Panc1 (cell line): ENCODE measurements around the gene NME8. TPM values are rescaled to one million over a fixed set of nuclear protein-coding genes. Genes with fewer than 3 reads are reported as not detected.

ENCODE experiments used
- ATAC-seq: fragments of 200-7000 bp; cut with Tn5 transposase; 2 replicates; pipeline ENCODE4 v1.9.1; 2020; ENCODE audit warnings: mild to moderate bottlenecking, moderate library complexity
- BruUV-seq: library from RNA; stranded (reverse); fragments of 400-500 nt; replicated peaks from 2 replicates; lab custom pipeline; 2021; lab: Mats Ljungman, UMichigan
- CTCF ChIA-PET: fragments of 300-600 bp; sonication (Branson Sonifier 250); formaldehyde crosslinking; loops from one replicate; lab custom pipeline; 2022; ENCODE audit warnings: antibody characterized with exemption; lab: Charles Lee
- POLR2A ChIA-PET: fragments of 300-600 bp; sonication (Branson Sonifier 250); formaldehyde crosslinking; loops from one replicate; lab custom pipeline; 2022; ENCODE audit warnings: antibody characterized with exemption; lab: Charles Lee
- DNase-seq: peaks from one replicate; pipeline ENCODE4 v3.0.0-alpha.2; 2010; ENCODE audit warnings: low read depth, low spot score
- H3K27ac ChIP-seq: 2 replicates; pipeline ENCODE4 v1.5.1; 2011; ENCODE audit warnings: mild to moderate bottlenecking, low read length, inconsistent platforms
- H3K27me3 ChIP-seq: fragments of 200-500 bp; sonication (Bioruptor generic); 2 replicates; pipeline ENCODE4 v1.6.0; 2014; ENCODE audit warnings: low read length, inconsistent platforms; ENCODE audit not compliant: control insufficient read depth, insufficient read depth
- H3K36me3 ChIP-seq: fragments of 200-500 bp; sonication (Bioruptor generic); 2 replicates; pipeline ENCODE4 v1.5.1; 2014; ENCODE audit warnings: inconsistent platforms, mild to moderate bottlenecking, low read length, moderate library complexity; ENCODE audit not compliant: control insufficient read depth, insufficient read depth
- H3K4me1 ChIP-seq: 2 replicates; pipeline ENCODE4 v1.5.1; 2011; ENCODE audit warnings: inconsistent platforms, mild to moderate bottlenecking, low read length, moderate library complexity; ENCODE audit not compliant: control insufficient read depth, insufficient read depth
- H3K4me3 ChIP-seq, 2 experiments: 2 replicates each; pipeline ENCODE4 v1.5.1; 2011 to 2012; ENCODE audit warnings: low read depth in 2 of 2, low read length in 2 of 2, mild to moderate bottlenecking in 2 of 2, inconsistent platforms in 1 of 2, moderate library complexity in 1 of 2
- H3K9me3 ChIP-seq: fragments of 200-500 bp; sonication (Bioruptor generic); 2 replicates; pipeline ENCODE4 v1.5.1; 2014; ENCODE audit warnings: low read depth, mild to moderate bottlenecking, inconsistent platforms, low read length, moderate library complexity; ENCODE audit not compliant: control insufficient read depth, insufficient read depth
- POLR2AphosphoS5 ChIP-seq: IDR thresholded peaks from 2 replicates; pipeline ENCODE4 v1.6.1; 2012; ENCODE audit warnings: mild to moderate bottlenecking, low read depth, low read length, moderate library complexity
- REST ChIP-seq, 2 experiments: IDR thresholded peaks; 2 replicates each; pipeline ENCODE4 v1.6.1; 2011 to 2012; ENCODE audit warnings: low read depth in 2 of 2, control low read depth in 1 of 2, low read length in 1 of 2, mild to moderate bottlenecking in 1 of 2, moderate library complexity in 1 of 2; ENCODE audit not compliant: insufficient read depth in 1 of 2
- SIN3A ChIP-seq: IDR thresholded peaks from 2 replicates; pipeline ENCODE4 v1.6.1; 2012; ENCODE audit warnings: low read depth, mild to moderate bottlenecking, low read length, moderate library complexity, borderline replicate concordance; ENCODE audit not compliant: insufficient read depth
- TCF7L2 ChIP-seq: IDR thresholded peaks from 2 replicates; pipeline ENCODE4 v1.6.1; 2011; ENCODE audit warnings: mild to moderate bottlenecking, low read depth, low read length, inconsistent platforms
- in situ Hi-C: cut with HindIII; loops from 2 replicates; pipeline ENCODE4 v1.10.0; 2016; ENCODE audit warnings: low sequenced_read_pairs, low pct_unique_long_range_greater_than_20kb
- intact Hi-C: fragments of 100-400 bp; cut with micrococcal nuclease; formaldehyde crosslinking; loops from one replicate; pipeline ENCODE4 v1.10.0; 2022; ENCODE audit not compliant: unreplicated experiment
- total RNA-seq: library from RNA; stranded (reverse); gene quantifications from one replicate; pipeline ENCODE4 v1.2.1, GENCODE V29; 2021; ENCODE audit not compliant: unreplicated experiment
- TF ChIP-seq, protein P1 (sequence below): fragments of 450-650 bp; IDR thresholded peaks from 2 replicates; pipeline ENCODE4 v1.5.1; 2017; ENCODE audit warnings: mild to moderate bottlenecking

NME8 gene
- total RNA-seq, 1 experiment from 2014 or later = not detected

DNA sequence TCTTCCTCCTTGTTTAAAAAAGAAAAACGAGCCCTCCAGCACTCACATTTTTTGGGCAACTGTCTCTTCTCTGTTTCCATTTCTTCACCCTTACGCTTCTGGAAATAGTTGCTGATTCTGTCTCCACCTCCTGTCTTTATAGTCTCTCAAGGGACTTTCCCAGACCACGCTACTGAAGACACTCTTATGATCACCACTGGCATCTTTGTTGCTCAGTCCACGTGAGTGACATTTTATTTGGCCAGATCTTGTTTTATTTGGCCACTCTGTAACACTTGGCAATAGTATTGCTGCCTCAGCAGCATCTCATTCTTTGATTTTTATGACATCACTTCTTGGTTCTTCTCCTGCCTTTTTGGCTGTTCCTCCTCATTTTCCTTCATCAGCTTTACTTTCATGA lies 21.6 kb upstream of the NME8 start:
- H3K27me3 ChIP-seq = no peaks in the 10 kb centered on the region
- in situ Hi-C loops (no loop called here), intact Hi-C loops (no loop called here)
- H3K27ac ChIP-seq = no peak overlapping the region
- H3K9me3 ChIP-seq = no peaks in the 10 kb centered on the region
- no peak for DNase-seq
- no peak for ATAC-seq
- BruUV-seq = no TSS peak
- H3K4me3 ChIP-seq = no peak overlapping the region
- H3K4me1 ChIP-seq = no peaks in the 10 kb centered on the region
- CTCF ChIA-PET = no interaction called here
- H3K36me3 ChIP-seq = no peaks in the 10 kb centered on the region
- TF ChIP-seq SIN3A (no peak), TCF7L2 (no peak), REST (IDR thresholded peaks at IDR 0.05; ENCODE audit: insufficient read depth in 1 of 2, low read depth in 2 of 2, low read length in 1 of 2) (no peak), POLR2AphosphoS5 (no peak)
- TF ChIP-seq, protein P1, sequence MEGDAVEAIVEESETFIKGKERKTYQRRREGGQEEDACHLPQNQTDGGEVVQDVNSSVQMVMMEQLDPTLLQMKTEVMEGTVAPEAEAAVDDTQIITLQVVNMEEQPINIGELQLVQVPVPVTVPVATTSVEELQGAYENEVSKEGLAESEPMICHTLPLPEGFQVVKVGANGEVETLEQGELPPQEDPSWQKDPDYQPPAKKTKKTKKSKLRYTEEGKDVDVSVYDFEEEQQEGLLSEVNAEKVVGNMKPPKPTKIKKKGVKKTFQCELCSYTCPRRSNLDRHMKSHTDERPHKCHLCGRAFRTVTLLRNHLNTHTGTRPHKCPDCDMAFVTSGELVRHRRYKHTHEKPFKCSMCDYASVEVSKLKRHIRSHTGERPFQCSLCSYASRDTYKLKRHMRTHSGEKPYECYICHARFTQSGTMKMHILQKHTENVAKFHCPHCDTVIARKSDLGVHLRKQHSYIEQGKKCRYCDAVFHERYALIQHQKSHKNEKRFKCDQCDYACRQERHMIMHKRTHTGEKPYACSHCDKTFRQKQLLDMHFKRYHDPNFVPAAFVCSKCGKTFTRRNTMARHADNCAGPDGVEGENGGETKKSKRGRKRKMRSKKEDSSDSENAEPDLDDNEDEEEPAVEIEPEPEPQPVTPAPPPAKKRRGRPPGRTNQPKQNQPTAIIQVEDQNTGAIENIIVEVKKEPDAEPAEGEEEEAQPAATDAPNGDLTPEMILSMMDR = no peak
- POLR2A ChIA-PET = no interaction called here

- no peak overlapping the region for H3K4me3 ChIP-seq
- in situ Hi-C loops (no loop called here), intact Hi-C loops (loop anchor here (5.0 to 10.0 kb wide), 2 partner anchors 316 to 594 kb away; no protein-coding TSS in a partner anchor)
- ChIA-PET POLR2A (no interaction called here), CTCF (interaction anchor here (0.7 kb wide), 1 partner anchor 16 kb away, joined by 3 read pairs; no protein-coding TSS in a partner anchor)
- TF ChIP-seq SIN3A (no peak), POLR2AphosphoS5 (no peak), REST (IDR thresholded peaks at IDR 0.05; ENCODE audit: insufficient read depth in 1 of 2, low read depth in 2 of 2, low read length in 1 of 2) (no peak), TCF7L2 (no peak)
- TF ChIP-seq, protein P1 = no peak
- H3K36me3 ChIP-seq = no peaks in the 10 kb centered on the region
- DNase-seq = no peak
- ATAC-seq = no peak
- BruUV-seq = no TSS peak
- H3K4me1 ChIP-seq = peaks cover 4% of the 10 kb centered on the region; the same call in 1 of the 2 replicates
- no peaks in the 10 kb centered on the region for H3K9me3 ChIP-seq
- no peaks in the 10 kb centered on the region; the same call in 1 of the 2 replicates for H3K27me3 ChIP-seq
- H3K27ac ChIP-seq = no peak overlapping the region
Measured at GRCh38 chr7:37831244-37831643, 17.2 kb upstream of the NME8 start.
